ENCODE data around the gene TRAK2. TPM values are rescaled to one million over a fixed set of nuclear protein-coding genes. Genes with fewer than 3 reads are reported as not detected.
"Not testable (repeated sequence)": the region's sequence is repeated elsewhere in the genome, so short reads cannot be mapped to it uniquely, and the experiment has no call there.

The TRAK2 gene
- total RNA-seq, 4 donors from 2014 or later, result 7.9 to 32.8 (median 13.7) TPM

- intact Hi-C loops (cut with DNase I), result no loop called here
- DNase-seq, result no peak
- Histone ChIP-seq H3K4me3 (no peak overlapping the region), H3K36me3 (no peaks in the 10 kb centered on the region), H3K27ac (peak overlapping the region in 2 of 4 donors; percentile 69 to 73), H3K27me3 (no peaks in the 10 kb centered on the region), H3K4me1 (peaks cover 0 to 54% (median 9%) of the 10 kb centered on the region in 3 donors), H3K9me3 (no peaks in the 10 kb centered on the region)
- 16 to 47% methylated on average over 1 of the region's 1 CpG for WGBS, 2 donors
- TF ChIP-seq POLR2A (IDR thresholded peaks at IDR 0.05) (no peak), CTCF (IDR thresholded peaks at IDR 0.05) (no peak)
These were observed 11.1 kb downstream of the TRAK2 start for GRCh38 chr2:201440182-201440581.

- H3K4me3 ChIP-seq; H3K27ac ChIP-seq; intact Hi-C loops (cut with DNase I); DNase-seq; H3K9me3 ChIP-seq; H3K27me3 ChIP-seq; H3K36me3 ChIP-seq: not testable (repeated sequence)
- WGBS, 2 donors, result 53 to 67% methylated on average over 1 of the region's 3 CpGs
- peaks cover 0 to 46% (median 6%) of the 10 kb centered on the region in 3 donors for H3K4me1 ChIP-seq
These were observed 11.8 kb downstream of the TRAK2 start for GRCh38 chr2:201439336-201439922.

- Histone ChIP-seq H3K4me1 (peaks cover 8 to 62% (median 30%) of the 10 kb centered on the region in 3 donors), H3K27me3 (no peaks in the 10 kb centered on the region), H3K4me3 (no peak overlapping the region), H3K27ac (no peak overlapping the region), H3K9me3 (no peaks in the 10 kb centered on the region), H3K36me3 (no peaks in the 10 kb centered on the region)
- TF ChIP-seq POLR2A (IDR thresholded peaks at IDR 0.05) (no peak), CTCF (IDR thresholded peaks at IDR 0.05) (no peak)
- intact Hi-C loops (cut with DNase I), result no loop called here
- WGBS, 2 donors, result 93 to 100% methylated on average over 2 of the region's 2 CpGs
- no peak for DNase-seq
These were observed 15.1 kb downstream of the TRAK2 start for GRCh38 chr2:201436141-201436540.

- DNase-seq, result no peak
- Histone ChIP-seq H3K4me3 (no peak overlapping the region), H3K27ac (peak overlapping the region in 3 of 4 donors; percentile 18 to 65 (median 63)), H3K36me3 (no peaks in the 10 kb centered on the region), H3K27me3 (no peaks in the 10 kb centered on the region), H3K4me1 (peaks cover 8 to 46% (median 24%) of the 10 kb centered on the region in 3 donors), H3K9me3 (peaks cover 0 to under 1% (median 0%) of the 10 kb centered on the region in 3 donors)
- WGBS, 2 donors, result 63 to 66% methylated on average over 11 of the region's 11 CpGs
- TF ChIP-seq CTCF (IDR thresholded peaks at IDR 0.05) (no peak), POLR2A (IDR thresholded peaks at IDR 0.05) (no peak)
- intact Hi-C loops (cut with DNase I), result no loop called here
These were observed 17.8 kb downstream of the TRAK2 start for GRCh38 chr2:201433394-201433995.

- intact Hi-C loops (cut with DNase I), result no loop called here
- TF ChIP-seq CTCF (IDR thresholded peaks at IDR 0.05) (no peak), POLR2A (IDR thresholded peaks at IDR 0.05) (no peak)
- H3K27ac ChIP-seq, result peak overlapping the region in 3 of 4 donors; percentile 41 to 65 (median 63)
- peaks cover 8 to 39% (median 24%) of the 10 kb centered on the region in 3 donors for H3K4me1 ChIP-seq
- 58 to 71% methylated on average over 5 of the region's 5 CpGs for WGBS, 2 donors
- H3K27me3 ChIP-seq, result no peaks in the 10 kb centered on the region
- peaks cover 0 to 4% (median 0%) of the 10 kb centered on the region in 3 donors for H3K9me3 ChIP-seq
- no peaks in the 10 kb centered on the region for H3K36me3 ChIP-seq
- DNase-seq, result no peak
- H3K4me3 ChIP-seq, result no peak overlapping the region
These were observed 18.5 kb downstream of the TRAK2 start for GRCh38 chr2:201432621-201433393.

Measured in esophagus squamous epithelium (tissue), 5 donors.